OCI-LY3 (cell line): ENCODE data around the gene CFAP45.

Source experiments
- H2AFZ ChIP-seq: fragments of 200-600, 300-600 bp; shearing (Covaris generic); 2 replicates; pipeline ENCODE4 v1.6.0; 2014; ENCODE audit warnings: antibody characterized with exemption, low read depth, low read length
- H3K27ac ChIP-seq: fragments of 200-600, 300-600 bp; sonication (generic); 2 replicates; pipeline ENCODE4 v1.5.1; 2014; ENCODE audit warnings: mild to moderate bottlenecking, low read length, moderate library complexity, mixed read lengths
- H3K27me3 ChIP-seq: fragments of 200-600, 300-600 bp; sonication (generic); 2 replicates; pipeline ENCODE4 v1.6.1; 2014; ENCODE audit warnings: low read depth, low read length, mixed read lengths
- H3K36me3 ChIP-seq: fragments of 200-600, 300-600 bp; sonication (generic); replicated peaks from 2 replicates; pipeline ENCODE3; 2014; ENCODE audit warnings: low read depth, low read length, mixed read lengths
- H3K4me1 ChIP-seq: fragments of 300-600, 200-600 bp; sonication (generic); 2 replicates; pipeline ENCODE4 v1.6.1; 2014; ENCODE audit warnings: low read length, mixed read lengths
- H3K4me2 ChIP-seq: fragments of 200-600, 300-600 bp; sonication (generic); 2 replicates; pipeline ENCODE4 v1.6.1; 2014; ENCODE audit warnings: low read length, mixed read lengths
- H3K4me3 ChIP-seq: fragments of 300-600, 200-600 bp; sonication (generic); 2 replicates; pipeline ENCODE4 v1.5.1; 2014; ENCODE audit warnings: antibody characterized with exemption, mild to moderate bottlenecking, low read length, moderate library complexity
- H3K79me2 ChIP-seq: fragments of 300-600, 200-600 bp; shearing (Covaris generic); 2 replicates; pipeline ENCODE4 v1.6.1; 2014; ENCODE audit warnings: mild to moderate bottlenecking, low read length, mixed read lengths
- H3K9ac ChIP-seq: fragments of 300-600, 200-600 bp; shearing (Covaris generic); 2 replicates; pipeline ENCODE4 v1.6.0; 2014; ENCODE audit warnings: mild to moderate bottlenecking, low read length, moderate library complexity
- H3K9me3 ChIP-seq: fragments of 200-600, 300-600 bp; shearing (Covaris generic); 2 replicates; pipeline ENCODE4 v1.6.1; 2014; ENCODE audit warnings: low read length, mixed read lengths; ENCODE audit not compliant: insufficient read depth
- H4K20me1 ChIP-seq: fragments of 200-600, 300-600 bp; sonication (generic); 2 replicates; pipeline ENCODE4 v1.6.1; 2016; ENCODE audit warnings: low read length, mixed read lengths; ENCODE audit not compliant: insufficient read depth
- CTCF ChIP-seq: fragments of 200-600, 300-600 bp; sonication (generic); IDR thresholded peaks from 2 replicates; pipeline ENCODE4 v1.5.1; 2014; ENCODE audit warnings: antibody characterized with exemption, low read length, low read depth
- EZH2phosphoT487 ChIP-seq: fragments of 200-600 bp; shearing (Covaris generic); IDR thresholded peaks from 2 replicates; pipeline ENCODE4 v1.6.1; 2018; ENCODE audit warnings: antibody characterized with exemption, mixed run types, low read depth

CFAP45 gene

DNA sequence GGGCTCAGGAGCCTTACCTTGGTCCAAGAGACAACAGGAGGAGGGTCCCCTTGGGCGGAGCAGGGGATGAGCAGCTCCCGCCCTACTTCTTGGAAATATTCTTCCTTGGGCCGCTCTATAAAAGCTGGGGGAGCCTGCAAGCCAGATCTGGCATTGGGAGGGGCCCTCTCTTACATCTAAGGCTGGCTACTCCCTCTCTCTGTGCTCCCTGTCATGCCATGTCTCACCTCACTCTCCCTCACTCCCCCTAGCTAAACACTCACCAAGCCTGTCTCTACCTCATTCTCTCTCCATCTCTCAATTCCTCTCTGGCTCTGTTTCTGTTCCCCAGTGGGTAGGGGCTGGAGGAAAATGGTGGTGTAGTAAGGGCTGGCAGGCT lies 31.8 kb upstream of the CFAP45 start:
- Histone ChIP-seq H3K36me3 (no peaks in the 10 kb centered on the region), H3K79me2 (no peaks in the 10 kb centered on the region), H4K20me1 (peaks cover 5% of the 10 kb centered on the region), H3K4me2 (peak overlapping the region; percentile 18), H2AFZ (no peak overlapping the region), H3K27me3 (no peaks in the 10 kb centered on the region), H3K27ac (no peak overlapping the region), H3K9ac (no peak overlapping the region), H3K9me3 (no peaks in the 10 kb centered on the region), H3K4me1 (peaks cover 65% of the 10 kb centered on the region), H3K4me3 (no peak overlapping the region)
- TF ChIP-seq EZH2phosphoT487, result no peak
- no peak for TF ChIP-seq CTCF

GRCh38 chr1:159931101-159931794 lies 31.3 kb upstream of the CFAP45 start:
- H3K27ac ChIP-seq, result no peak overlapping the region
- no peak overlapping the region for H2AFZ ChIP-seq
- no peaks in the 10 kb centered on the region for H3K9me3 ChIP-seq
- H3K36me3 ChIP-seq, result no peaks in the 10 kb centered on the region
- no peaks in the 10 kb centered on the region for H3K27me3 ChIP-seq
- H3K9ac ChIP-seq, result no peak overlapping the region
- no peak overlapping the region for H3K4me3 ChIP-seq
- peaks cover 5% of the 10 kb centered on the region for H4K20me1 ChIP-seq
- peaks cover 66% of the 10 kb centered on the region for H3K4me1 ChIP-seq
- TF ChIP-seq EZH2phosphoT487, result no peak
- no peak for TF ChIP-seq CTCF
- H3K79me2 ChIP-seq, result peaks cover 4% of the 10 kb centered on the region
- peak overlapping the region; percentile 18 for H3K4me2 ChIP-seq

- Histone ChIP-seq H2AFZ (no peak overlapping the region), H3K79me2 (peaks cover 11% of the 10 kb centered on the region), H3K9ac (no peak overlapping the region), H3K4me3 (no peak overlapping the region), H3K9me3 (no peaks in the 10 kb centered on the region), H3K27ac (no peak overlapping the region), H3K36me3 (no peaks in the 10 kb centered on the region), H3K27me3 (no peaks in the 10 kb centered on the region), H4K20me1 (no peaks in the 10 kb centered on the region), H3K4me1 (peaks cover 65% of the 10 kb centered on the region), H3K4me2 (no peak overlapping the region)
- TF ChIP-seq CTCF (no peak), EZH2phosphoT487 (no peak)
Observed at GRCh38 chr1:159930634-159931033, 30.7 kb upstream of the CFAP45 start.

- Histone ChIP-seq H3K4me3 (no peak overlapping the region), H3K27ac (no peak overlapping the region), H3K4me1 (peaks cover 61% of the 10 kb centered on the region), H2AFZ (no peak overlapping the region), H3K9ac (no peak overlapping the region), H4K20me1 (no peaks in the 10 kb centered on the region), H3K4me2 (no peak overlapping the region), H3K79me2 (peaks cover 15% of the 10 kb centered on the region), H3K9me3 (no peaks in the 10 kb centered on the region), H3K36me3 (no peaks in the 10 kb centered on the region), H3K27me3 (no peaks in the 10 kb centered on the region)
- TF ChIP-seq EZH2phosphoT487, result no peak
- TF ChIP-seq CTCF, result no peak
Observed at GRCh38 chr1:159930216-159930615, 30.3 kb upstream of the CFAP45 start.
